GM12875 (cell line): ENCODE measurements around the gene RPS6KA5.
"Not testable (repeated sequence)": the region's sequence is repeated elsewhere in the genome, so short reads cannot be mapped to it uniquely, and the experiment has no call there.

Experiments used
- H3K4me3 ChIP-seq: one replicate; pipeline ENCODE4 v1.5.1; 2011; ENCODE audit warnings: low read depth, low read length, control low read depth
- TF ChIP-seq, protein P1 (sequence below): IDR thresholded peaks from 2 replicates; pipeline ENCODE4 v1.5.1; 2011; ENCODE audit warnings: low read depth, mild to moderate bottlenecking, control low read depth, inconsistent platforms, low read length, moderate library complexity, borderline replicate concordance; ENCODE audit not compliant: insufficient read depth

The RPS6KA5 gene

GRCh38 chr14:90940318-90940962 is 120.0 kb downstream of the RPS6KA5 start:
- no peak overlapping the region for H3K4me3 ChIP-seq
- TF ChIP-seq, protein P1, sequence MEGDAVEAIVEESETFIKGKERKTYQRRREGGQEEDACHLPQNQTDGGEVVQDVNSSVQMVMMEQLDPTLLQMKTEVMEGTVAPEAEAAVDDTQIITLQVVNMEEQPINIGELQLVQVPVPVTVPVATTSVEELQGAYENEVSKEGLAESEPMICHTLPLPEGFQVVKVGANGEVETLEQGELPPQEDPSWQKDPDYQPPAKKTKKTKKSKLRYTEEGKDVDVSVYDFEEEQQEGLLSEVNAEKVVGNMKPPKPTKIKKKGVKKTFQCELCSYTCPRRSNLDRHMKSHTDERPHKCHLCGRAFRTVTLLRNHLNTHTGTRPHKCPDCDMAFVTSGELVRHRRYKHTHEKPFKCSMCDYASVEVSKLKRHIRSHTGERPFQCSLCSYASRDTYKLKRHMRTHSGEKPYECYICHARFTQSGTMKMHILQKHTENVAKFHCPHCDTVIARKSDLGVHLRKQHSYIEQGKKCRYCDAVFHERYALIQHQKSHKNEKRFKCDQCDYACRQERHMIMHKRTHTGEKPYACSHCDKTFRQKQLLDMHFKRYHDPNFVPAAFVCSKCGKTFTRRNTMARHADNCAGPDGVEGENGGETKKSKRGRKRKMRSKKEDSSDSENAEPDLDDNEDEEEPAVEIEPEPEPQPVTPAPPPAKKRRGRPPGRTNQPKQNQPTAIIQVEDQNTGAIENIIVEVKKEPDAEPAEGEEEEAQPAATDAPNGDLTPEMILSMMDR: no peak

DNA sequence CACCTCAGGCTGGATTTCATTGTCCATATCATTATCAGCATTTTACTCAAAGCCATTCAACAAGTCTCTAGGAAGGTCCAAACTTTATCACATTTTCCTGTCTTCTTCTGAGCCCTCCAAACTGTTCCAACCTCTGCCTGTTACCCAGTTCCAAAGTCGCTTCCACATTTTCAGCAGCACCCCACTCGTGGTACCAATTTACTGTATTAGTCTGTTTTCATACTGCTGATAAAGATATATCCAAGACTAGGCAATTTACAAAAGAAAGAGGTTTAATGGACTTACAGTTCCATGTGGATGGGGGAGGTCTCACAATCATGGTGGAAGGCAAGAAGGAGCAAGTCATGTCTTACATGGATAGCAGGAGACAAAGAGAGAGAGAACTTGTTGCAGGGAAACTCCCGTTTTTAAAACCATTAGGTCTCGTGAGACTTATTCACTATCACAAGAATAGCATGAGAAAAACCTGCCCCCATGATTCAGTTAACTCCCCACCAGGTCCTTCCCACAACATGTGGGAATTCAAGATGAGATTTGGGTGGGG is 121.1 kb downstream of the RPS6KA5 start:
- H3K4me3 ChIP-seq: not testable (repeated sequence)

- H3K4me3 ChIP-seq: no peak overlapping the region
- TF ChIP-seq, protein P1: no peak
These were observed 121.8 kb downstream of the RPS6KA5 start for GRCh38 chr14:90938615-90939014.

- TF ChIP-seq, protein P1: no peak
- H3K4me3 ChIP-seq: no peak overlapping the region
These were observed 123.5 kb downstream of the RPS6KA5 start for GRCh38 chr14:90936757-90937440.

DNA sequence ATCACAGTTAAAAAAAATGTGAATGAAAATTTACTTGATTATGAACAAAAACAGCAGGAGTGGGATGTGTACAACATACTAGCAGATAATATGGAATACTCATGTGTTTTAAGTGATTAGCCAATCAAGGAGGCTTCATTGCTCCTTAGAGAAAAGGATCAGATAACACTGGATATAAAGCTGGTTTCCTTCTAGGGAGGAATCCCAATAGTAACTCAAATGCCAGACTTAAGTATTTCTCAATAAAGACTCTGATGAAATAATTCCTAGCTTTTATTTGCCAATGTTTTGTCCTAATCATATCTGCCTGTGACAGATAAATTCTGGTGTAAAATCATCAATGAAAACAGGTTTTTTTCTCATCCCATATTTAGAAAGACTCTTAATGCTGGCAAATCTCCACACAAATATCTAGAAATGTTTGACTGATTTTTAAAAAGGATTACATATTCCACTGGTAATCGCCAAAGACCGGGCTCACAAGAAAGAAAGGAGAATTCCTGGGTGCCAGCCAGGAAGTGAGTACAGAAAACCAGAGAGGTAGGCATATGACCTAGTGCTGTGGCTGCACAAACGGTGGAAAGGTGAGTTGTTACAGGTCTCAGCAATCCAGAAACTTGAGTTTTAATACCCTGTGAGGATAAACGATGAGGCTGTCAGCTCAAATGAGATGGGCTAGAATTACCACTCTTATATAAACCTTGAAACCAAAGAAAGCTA is 135.7 kb downstream of the RPS6KA5 start:
- H3K4me3 ChIP-seq: no peak overlapping the region

DNA sequence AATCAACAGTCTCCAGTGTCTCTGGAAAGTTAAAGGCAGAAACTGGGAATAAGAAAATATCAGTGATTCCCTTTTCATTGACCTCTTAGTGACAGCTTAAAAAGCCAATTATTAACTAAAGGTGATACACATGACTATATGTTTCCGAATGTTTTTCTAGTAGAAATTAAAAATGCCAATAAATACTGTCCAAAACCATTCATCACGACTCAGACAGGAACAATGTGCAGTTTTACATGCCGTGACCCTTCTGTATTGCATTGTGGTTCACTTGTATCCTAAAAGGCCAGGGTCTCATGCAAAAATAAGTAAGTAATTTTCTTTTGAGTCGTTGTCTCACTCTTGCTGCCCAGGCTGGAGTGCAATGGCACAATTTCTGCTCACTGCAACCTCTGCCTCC is 138.3 kb downstream of the RPS6KA5 start:
- TF ChIP-seq, protein P1: no peak
- no peak overlapping the region for H3K4me3 ChIP-seq

More for the DNA sequence above, 135.7 kb downstream of the RPS6KA5 start:
- TF ChIP-seq, protein P1: no peak

GRCh38 chr14:90911121-90911520 is 149.3 kb downstream of the RPS6KA5 start:
- TF ChIP-seq, protein P1: no peak
- H3K4me3 ChIP-seq: no peak overlapping the region
